NCI-H2227 (cell line): ENCODE measurements around the gene PLA2G4D.

Source experiments
- DNase-seq: peaks from one replicate; lab custom pipeline; 2025; ENCODE audit not compliant: unreplicated experiment; lab: John Stamatoyannopoulos, UW

Gene PLA2G4D

GRCh38 chr15:42031198-42031915, 63.0 kb downstream of the PLA2G4D start:
- DNase-seq: no peak

GRCh38 chr15:42027521-42027920, 66.8 kb downstream of the PLA2G4D start:
- DNase-seq: no peak

GRCh38 chr15:42024303-42024702, 70.1 kb downstream of the PLA2G4D start:
- no peak for DNase-seq

GRCh38 chr15:42021593-42021992, 72.8 kb downstream of the PLA2G4D start:
- no peak for DNase-seq

GRCh38 chr15:42020713-42021273, 73.6 kb downstream of the PLA2G4D start, which contains the start of gene PLA2G4E:
TSS of gene PLA2G4E (minus strand) at chr15:42021042. CDS start at chr15:42021030, 12 bp downstream.
- DNase-seq: no peak

- DNase-seq: no peak
Measured at GRCh38 chr15:42018306-42019224, 75.8 kb downstream of the PLA2G4D start.
